IPS-18a (cell line): ENCODE measurements around the gene APOBEC3A.
"Not testable (repeated sequence)": the region's sequence is repeated elsewhere in the genome, so short reads cannot be mapped to it uniquely, and the experiment has no call there.

Experiments used
- H3K27ac ChIP-seq: one replicate; pipeline ENCODE4 v1.5.1; 2013; ENCODE audit warnings: low read length
- H3K27me3 ChIP-seq: one replicate; pipeline ENCODE4 v1.6.1; 2013; ENCODE audit warnings: mild to moderate bottlenecking, low read length; ENCODE audit not compliant: control insufficient read depth, insufficient read depth
- H3K36me3 ChIP-seq: one replicate; pipeline ENCODE4 v1.6.1; 2013; ENCODE audit warnings: low read depth, low read length; ENCODE audit not compliant: control insufficient read depth
- H3K4me1 ChIP-seq: one replicate; pipeline ENCODE4 v1.6.1; 2013; ENCODE audit warnings: low read depth, low read length; ENCODE audit not compliant: control insufficient read depth
- H3K4me3 ChIP-seq: one replicate; pipeline ENCODE4 v1.5.1; 2013; ENCODE audit warnings: low read length
- H3K9ac ChIP-seq: one replicate; pipeline ENCODE4 v1.6.1; 2013; ENCODE audit warnings: mild to moderate bottlenecking, low read length, moderate library complexity
- H3K9me3 ChIP-seq: one replicate; pipeline ENCODE4 v1.6.1; 2013; ENCODE audit warnings: low read depth, low read length; ENCODE audit not compliant: control insufficient read depth

Gene APOBEC3A

GRCh38 chr22:38944653-38945052 is 12.8 kb upstream of the APOBEC3A start:
- Histone ChIP-seq H3K4me1 (peaks cover 3% of the 10 kb centered on the region), H3K4me3 (no peak overlapping the region), H3K27me3 (peaks cover 5% of the 10 kb centered on the region), H3K9ac (no peak overlapping the region), H3K27ac (no peak overlapping the region), H3K36me3 (no peaks in the 10 kb centered on the region), H3K9me3 (no peaks in the 10 kb centered on the region)

GRCh38 chr22:38945706-38946338 is 11.6 kb upstream of the APOBEC3A start:
- H3K4me1 ChIP-seq, H3K9me3 ChIP-seq, H3K27me3 ChIP-seq, H3K9ac ChIP-seq, H3K27ac ChIP-seq, H3K4me3 ChIP-seq, H3K36me3 ChIP-seq: not testable (repeated sequence)

GRCh38 chr22:38946771-38947170 is 10.6 kb upstream of the APOBEC3A start:
- no peaks in the 10 kb centered on the region for H3K9me3 ChIP-seq
- no peak overlapping the region for H3K27ac ChIP-seq
- H3K9ac ChIP-seq: no peak overlapping the region
- H3K4me3 ChIP-seq: no peak overlapping the region
- peaks cover 5% of the 10 kb centered on the region for H3K27me3 ChIP-seq
- H3K4me1 ChIP-seq: peaks cover 3% of the 10 kb centered on the region
- no peaks in the 10 kb centered on the region for H3K36me3 ChIP-seq

GRCh38 chr22:38947321-38948140 is 9.9 kb upstream of the APOBEC3A start:
- H3K27ac ChIP-seq: no peak overlapping the region
- no peaks in the 10 kb centered on the region for H3K36me3 ChIP-seq
- H3K4me1 ChIP-seq: peaks cover 3% of the 10 kb centered on the region
- H3K27me3 ChIP-seq: peaks cover 5% of the 10 kb centered on the region
- no peak overlapping the region for H3K4me3 ChIP-seq
- H3K9me3 ChIP-seq: no peaks in the 10 kb centered on the region
- H3K9ac ChIP-seq: no peak overlapping the region

- Histone ChIP-seq H3K27ac (no peak overlapping the region), H3K36me3 (no peaks in the 10 kb centered on the region), H3K27me3 (peaks cover 2% of the 10 kb centered on the region), H3K9ac (no peak overlapping the region), H3K4me1 (peaks cover 3% of the 10 kb centered on the region), H3K9me3 (no peaks in the 10 kb centered on the region), H3K4me3 (no peak overlapping the region)
These were observed 9.0 kb upstream of the APOBEC3A start for GRCh38 chr22:38948181-38948940.

GRCh38 chr22:38949889-38950405 is 7.5 kb upstream of the APOBEC3A start:
- no peak overlapping the region for H3K27ac ChIP-seq
- no peak overlapping the region for H3K4me3 ChIP-seq
- H3K4me1 ChIP-seq: peaks cover 3% of the 10 kb centered on the region
- H3K9ac ChIP-seq: no peak overlapping the region
- H3K9me3 ChIP-seq: no peaks in the 10 kb centered on the region
- H3K27me3 ChIP-seq: no peaks in the 10 kb centered on the region
- no peaks in the 10 kb centered on the region for H3K36me3 ChIP-seq

- no peaks in the 10 kb centered on the region for H3K36me3 ChIP-seq
- H3K9me3 ChIP-seq: no peaks in the 10 kb centered on the region
- peaks cover 3% of the 10 kb centered on the region for H3K4me1 ChIP-seq
- no peaks in the 10 kb centered on the region for H3K27me3 ChIP-seq
- no peak overlapping the region for H3K27ac ChIP-seq
- H3K4me3 ChIP-seq: no peak overlapping the region
- H3K9ac ChIP-seq: no peak overlapping the region
These were observed 6.7 kb upstream of the APOBEC3A start for GRCh38 chr22:38950527-38951295.

GRCh38 chr22:38951734-38952133 is 5.7 kb upstream of the APOBEC3A start:
- H3K9ac ChIP-seq: no peak overlapping the region
- H3K9me3 ChIP-seq: no peaks in the 10 kb centered on the region
- H3K36me3 ChIP-seq: no peaks in the 10 kb centered on the region
- no peak overlapping the region for H3K27ac ChIP-seq
- no peak overlapping the region for H3K4me3 ChIP-seq
- no peaks in the 10 kb centered on the region for H3K27me3 ChIP-seq
- peaks cover under 1% of the 10 kb centered on the region for H3K4me1 ChIP-seq

- Histone ChIP-seq H3K9me3 (no peaks in the 10 kb centered on the region), H3K27ac (no peak overlapping the region), H3K4me1 (no peaks in the 10 kb centered on the region), H3K27me3 (no peaks in the 10 kb centered on the region), H3K9ac (no peak overlapping the region), H3K36me3 (no peaks in the 10 kb centered on the region), H3K4me3 (no peak overlapping the region)
These were observed 5.0 kb upstream of the APOBEC3A start for GRCh38 chr22:38952281-38952993.

GRCh38 chr22:38953091-38953490 is 4.3 kb upstream of the APOBEC3A start:
- no peak overlapping the region for H3K9ac ChIP-seq
- no peaks in the 10 kb centered on the region for H3K4me1 ChIP-seq
- H3K36me3 ChIP-seq: no peaks in the 10 kb centered on the region
- H3K9me3 ChIP-seq: no peaks in the 10 kb centered on the region
- H3K4me3 ChIP-seq: no peak overlapping the region
- H3K27me3 ChIP-seq: no peaks in the 10 kb centered on the region
- no peak overlapping the region for H3K27ac ChIP-seq
